Measurements from ENCODE around the gene ETHE1. TPM values are rescaled to one million over a fixed set of nuclear protein-coding genes. Genes with fewer than 3 reads are reported as not detected.

ETHE1 gene
- polyA plus RNA-seq, 3 donors = 71.2 to 135 (median 111) TPM

- H3K27ac Mint-ChIP-seq = peak overlapping the region in 2 of 7 donors; percentile 47 to 58
- WGBS (ENCODE audit: insufficient coverage) = 100% methylated on average over 3 of the region's 3 CpGs
- H3K27me3 Mint-ChIP-seq (ENCODE audit: low read depth in 3 of 3) = peaks cover 2 to 9% (median 3%) of the 10 kb centered on the region in 3 donors
- peaks cover 29 to 74% of the 10 kb centered on the region in 2 donors for H3K36me3 Mint-ChIP-seq
- H3K4me3 Mint-ChIP-seq = peak overlapping the region in 1 of 2 donors; percentile 1
- no peak overlapping the region for H2AFZ ChIP-seq (ENCODE audit: insufficient read depth, low read depth, low read length, poor library complexity, severe bottlenecking)
- H3K9ac ChIP-seq (ENCODE audit: insufficient read depth, low read length, poor library complexity, severe bottlenecking) = no peak overlapping the region
- no peak for DNase-seq
- H3K9me3 ChIP-seq (replicated peaks in 1 of 2; ENCODE audit: control insufficient read depth in 1 of 2, insufficient read depth in 1 of 2, low read length in 2 of 2) = no peaks in the 10 kb centered on the region
- H4K20me1 ChIP-seq (ENCODE audit: insufficient read depth, low read length) = no peaks in the 10 kb centered on the region
- no peaks in the 10 kb centered on the region for H3K9me3 Mint-ChIP-seq
- no peak overlapping the region for H3K4me2 ChIP-seq (replicated peaks; ENCODE audit: extremely low read depth, low read length, poor library complexity, severe bottlenecking)
- no peaks in the 10 kb centered on the region for H3K27me3 ChIP-seq (ENCODE audit: control insufficient read depth in 2 of 2, insufficient read depth in 2 of 2, low read length in 2 of 2)
- peaks cover 24 to 34% of the 10 kb centered on the region in 2 donors for H3K36me3 ChIP-seq (replicated peaks in 1 of 2; ENCODE audit: control insufficient read depth in 1 of 2, insufficient read depth in 2 of 2, low read length in 2 of 2)
- TF ChIP-seq CTCF (IDR thresholded peaks at IDR 0.05) = no peak
- intact Hi-C loops (cut with micrococcal nuclease) = no loop called here
- peaks cover 14% of the 10 kb centered on the region for H3K4me1 Mint-ChIP-seq
- H3K4me1 ChIP-seq (ENCODE audit: control insufficient read depth in 1 of 2, insufficient read depth in 2 of 2, low read length in 2 of 2) = peaks cover 10 to 12% of the 10 kb centered on the region in 2 donors
- no peak overlapping the region for H3K27ac ChIP-seq (ENCODE audit: low read depth in 1 of 2, low read length in 2 of 2)
- no peaks in the 10 kb centered on the region for H3K79me2 ChIP-seq (ENCODE audit: insufficient read depth, low read length)
- H3K4me3 ChIP-seq (replicated peaks in 1 of 3; ENCODE audit: low read depth in 2 of 3, low read length in 3 of 3) = no peak overlapping the region
Measured at GRCh38 chr19:43499042-43499441, 28.0 kb downstream of the ETHE1 start.

GRCh38 chr19:43498233-43498842, 28.7 kb downstream of the ETHE1 start:
- 95% methylated on average over 4 of the region's 5 CpGs for WGBS (ENCODE audit: insufficient coverage)
- Histone ChIP-seq H3K27me3 (ENCODE audit: control insufficient read depth in 2 of 2, insufficient read depth in 2 of 2, low read length in 2 of 2) (no peaks in the 10 kb centered on the region), H3K4me1 (ENCODE audit: control insufficient read depth in 1 of 2, insufficient read depth in 2 of 2, low read length in 2 of 2) (peaks cover 7 to 8% of the 10 kb centered on the region in 2 donors), H3K4me2 (replicated peaks; ENCODE audit: extremely low read depth, low read length, poor library complexity, severe bottlenecking) (no peak overlapping the region), H3K9ac (ENCODE audit: insufficient read depth, low read length, poor library complexity, severe bottlenecking) (no peak overlapping the region), H3K27ac (ENCODE audit: low read depth in 1 of 2, low read length in 2 of 2) (no peak overlapping the region), H3K36me3 (replicated peaks in 1 of 2; ENCODE audit: control insufficient read depth in 1 of 2, insufficient read depth in 2 of 2, low read length in 2 of 2) (peaks cover 24 to 34% of the 10 kb centered on the region in 2 donors), H4K20me1 (ENCODE audit: insufficient read depth, low read length) (no peaks in the 10 kb centered on the region), H3K9me3 (replicated peaks in 1 of 2; ENCODE audit: control insufficient read depth in 1 of 2, insufficient read depth in 1 of 2, low read length in 2 of 2) (no peaks in the 10 kb centered on the region), H3K4me3 (replicated peaks in 1 of 3; ENCODE audit: low read depth in 2 of 3, low read length in 3 of 3) (no peak overlapping the region), H3K79me2 (ENCODE audit: insufficient read depth, low read length) (no peaks in the 10 kb centered on the region), H2AFZ (ENCODE audit: insufficient read depth, low read depth, low read length, poor library complexity, severe bottlenecking) (no peak overlapping the region)
- Mint-ChIP-seq H3K27me3 (ENCODE audit: low read depth in 3 of 3) (peaks cover 0 to 5% (median 3%) of the 10 kb centered on the region in 3 donors), H3K9me3 (no peaks in the 10 kb centered on the region), H3K4me3 (peak overlapping the region in 1 of 2 donors; percentile 6), H3K27ac (peak overlapping the region in 2 of 7 donors; percentile 19 to 58), H3K4me1 (peaks cover 9% of the 10 kb centered on the region), H3K36me3 (peaks cover 29 to 78% of the 10 kb centered on the region in 2 donors)
- TF ChIP-seq CTCF (IDR thresholded peaks at IDR 0.05) = no peak
- intact Hi-C loops (cut with micrococcal nuclease) = no loop called here
- no peak for DNase-seq

All from CD14-positive monocyte (primary cell).